ENCODE data around the gene PLEKHM2.

Gene PLEKHM2

DNA sequence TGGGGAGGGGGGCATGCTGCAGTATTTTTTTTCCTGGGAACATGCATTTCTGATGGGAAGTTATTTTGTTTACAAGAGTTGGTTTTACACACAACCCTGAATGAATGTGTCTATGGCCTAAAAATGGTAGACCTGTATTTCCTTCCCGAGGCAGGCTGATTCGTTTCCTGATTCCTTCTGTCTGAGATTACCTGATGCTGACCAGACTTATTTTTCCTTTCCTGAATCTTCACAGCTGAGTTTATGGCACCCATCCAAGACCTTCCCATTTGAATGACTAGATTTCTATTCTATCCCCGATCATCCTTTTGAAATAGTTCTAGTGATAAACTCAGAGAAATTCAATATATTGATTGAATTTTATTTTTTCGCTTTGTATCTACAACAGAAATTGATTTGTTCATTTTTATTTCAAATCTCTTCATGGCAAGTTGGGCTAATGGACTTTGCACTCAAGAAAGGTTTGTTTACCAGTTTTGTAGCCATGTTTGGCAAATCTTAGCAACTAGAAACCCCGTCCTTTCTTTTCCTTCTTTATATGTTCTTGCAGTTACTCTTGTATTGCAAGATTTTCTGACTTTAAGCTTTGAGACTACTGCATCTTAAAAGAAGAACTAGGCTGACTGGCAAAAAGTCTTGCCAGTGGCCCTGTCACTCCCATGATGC is 15.9 kb upstream of the PLEKHM2 start:
- no peaks in the 10 kb centered on the region for H3K9me3 ChIP-seq (ENCODE audit: low read length)
- H3K9ac ChIP-seq (ENCODE audit: low read length) = no peak overlapping the region
- no peaks in the 10 kb centered on the region for H4K20me1 ChIP-seq (ENCODE audit: insufficient read depth, low read length)
- no peak overlapping the region for H3K4me3 ChIP-seq (ENCODE audit: low read depth, low read length, poor library complexity, severe bottlenecking)
- no peaks in the 10 kb centered on the region for H3K36me3 ChIP-seq (ENCODE audit: insufficient read depth, low read length)
- H3K4me2 ChIP-seq (ENCODE audit: low read length) = no peak overlapping the region
- H3K27ac ChIP-seq (ENCODE audit: low read depth, low read length, poor library complexity, severe bottlenecking) = no peak overlapping the region
- H3K9me2 ChIP-seq (ENCODE audit: low read depth, low read length) = no peaks in the 10 kb centered on the region
- no peak overlapping the region for H2AFZ ChIP-seq (ENCODE audit: low read length)
- no peaks in the 10 kb centered on the region for H3K27me3 ChIP-seq (ENCODE audit: insufficient read depth, low read length)
- H3K4me1 ChIP-seq (ENCODE audit: insufficient read depth, low read length, severe bottlenecking) = no peaks in the 10 kb centered on the region
- no peaks in the 10 kb centered on the region for H3F3A ChIP-seq (ENCODE audit: insufficient read depth, low read length)
- H3K79me2 ChIP-seq (ENCODE audit: insufficient read depth, low read length) = no peaks in the 10 kb centered on the region
- TF ChIP-seq EZH2 (IDR thresholded peaks at IDR 0.05; ENCODE audit: borderline replicate concordance, low read length) = no peak
- TF ChIP-seq, protein P1, sequence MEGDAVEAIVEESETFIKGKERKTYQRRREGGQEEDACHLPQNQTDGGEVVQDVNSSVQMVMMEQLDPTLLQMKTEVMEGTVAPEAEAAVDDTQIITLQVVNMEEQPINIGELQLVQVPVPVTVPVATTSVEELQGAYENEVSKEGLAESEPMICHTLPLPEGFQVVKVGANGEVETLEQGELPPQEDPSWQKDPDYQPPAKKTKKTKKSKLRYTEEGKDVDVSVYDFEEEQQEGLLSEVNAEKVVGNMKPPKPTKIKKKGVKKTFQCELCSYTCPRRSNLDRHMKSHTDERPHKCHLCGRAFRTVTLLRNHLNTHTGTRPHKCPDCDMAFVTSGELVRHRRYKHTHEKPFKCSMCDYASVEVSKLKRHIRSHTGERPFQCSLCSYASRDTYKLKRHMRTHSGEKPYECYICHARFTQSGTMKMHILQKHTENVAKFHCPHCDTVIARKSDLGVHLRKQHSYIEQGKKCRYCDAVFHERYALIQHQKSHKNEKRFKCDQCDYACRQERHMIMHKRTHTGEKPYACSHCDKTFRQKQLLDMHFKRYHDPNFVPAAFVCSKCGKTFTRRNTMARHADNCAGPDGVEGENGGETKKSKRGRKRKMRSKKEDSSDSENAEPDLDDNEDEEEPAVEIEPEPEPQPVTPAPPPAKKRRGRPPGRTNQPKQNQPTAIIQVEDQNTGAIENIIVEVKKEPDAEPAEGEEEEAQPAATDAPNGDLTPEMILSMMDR (IDR thresholded peaks at IDR 0.05; ENCODE audit: low read length) = no peak

DNA sequence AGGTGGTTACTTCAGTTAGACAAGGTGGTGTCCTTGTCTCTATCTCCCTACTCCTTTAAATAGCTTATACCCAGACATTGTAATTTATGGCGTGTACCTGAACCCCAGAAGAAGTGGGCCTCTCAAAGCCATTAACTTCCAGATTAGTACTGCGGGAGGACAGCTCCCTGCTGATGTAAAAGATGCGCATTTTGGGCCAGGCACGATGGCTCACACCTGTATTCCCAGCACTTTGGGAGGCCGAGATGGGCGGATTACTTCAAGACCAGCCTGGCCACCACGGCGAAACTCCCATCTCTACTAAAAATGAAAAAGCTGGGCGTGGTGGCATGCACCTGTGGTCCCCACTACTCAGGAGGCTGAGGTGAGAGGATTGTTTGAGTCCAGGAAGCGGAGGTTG is 15.0 kb upstream of the PLEKHM2 start:
- no peak overlapping the region for H3K4me2 ChIP-seq (ENCODE audit: low read length)
- no peaks in the 10 kb centered on the region for H3F3A ChIP-seq (ENCODE audit: insufficient read depth, low read length)
- no peaks in the 10 kb centered on the region for H3K9me3 ChIP-seq (ENCODE audit: low read length)
- H3K9me2 ChIP-seq (ENCODE audit: low read depth, low read length) = no peaks in the 10 kb centered on the region
- no peak overlapping the region for H3K27ac ChIP-seq (ENCODE audit: low read depth, low read length, poor library complexity, severe bottlenecking)
- H2AFZ ChIP-seq (ENCODE audit: low read length) = no peak overlapping the region
- H3K9ac ChIP-seq (ENCODE audit: low read length) = no peak overlapping the region
- H4K20me1 ChIP-seq (ENCODE audit: insufficient read depth, low read length) = no peaks in the 10 kb centered on the region
- no peaks in the 10 kb centered on the region for H3K27me3 ChIP-seq (ENCODE audit: insufficient read depth, low read length)
- no peaks in the 10 kb centered on the region for H3K36me3 ChIP-seq (ENCODE audit: insufficient read depth, low read length)
- peaks cover 2% of the 10 kb centered on the region for H3K4me1 ChIP-seq (ENCODE audit: insufficient read depth, low read length, severe bottlenecking)
- no peaks in the 10 kb centered on the region for H3K79me2 ChIP-seq (ENCODE audit: insufficient read depth, low read length)
- H3K4me3 ChIP-seq (ENCODE audit: low read depth, low read length, poor library complexity, severe bottlenecking) = no peak overlapping the region
- TF ChIP-seq, protein P1 (IDR thresholded peaks at IDR 0.05; ENCODE audit: low read length) = no peak
- no peak for TF ChIP-seq EZH2 (IDR thresholded peaks at IDR 0.05; ENCODE audit: borderline replicate concordance, low read length)

DNA sequence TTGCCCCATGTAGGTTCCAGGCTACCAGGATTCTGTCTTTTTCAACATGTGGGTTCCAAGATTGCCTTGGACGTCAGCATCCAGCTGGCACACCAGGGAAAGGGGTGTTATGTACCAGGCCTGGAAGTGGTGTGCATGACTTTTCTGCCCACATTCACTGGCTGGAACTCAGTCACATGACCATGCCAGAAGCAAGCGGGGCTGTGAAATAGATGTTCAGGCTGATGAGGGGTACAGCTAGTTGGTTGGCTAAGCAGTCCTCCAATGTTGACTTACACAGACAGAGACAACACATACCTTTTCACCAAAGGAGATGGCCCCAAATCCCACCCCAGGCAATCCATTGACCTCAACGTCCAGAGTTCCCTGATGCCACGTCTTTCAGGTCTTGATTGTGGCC is 14.3 kb upstream of the PLEKHM2 start:
- H3K9me2 ChIP-seq (ENCODE audit: low read depth, low read length) = no peaks in the 10 kb centered on the region
- H3K27ac ChIP-seq (ENCODE audit: low read depth, low read length, poor library complexity, severe bottlenecking) = no peak overlapping the region
- H3K79me2 ChIP-seq (ENCODE audit: insufficient read depth, low read length) = no peaks in the 10 kb centered on the region
- H2AFZ ChIP-seq (ENCODE audit: low read length) = no peak overlapping the region
- TF ChIP-seq EZH2 (IDR thresholded peaks at IDR 0.05; ENCODE audit: borderline replicate concordance, low read length) = no peak
- TF ChIP-seq, protein P1 (IDR thresholded peaks at IDR 0.05; ENCODE audit: low read length) = no peak
- no peaks in the 10 kb centered on the region for H4K20me1 ChIP-seq (ENCODE audit: insufficient read depth, low read length)
- no peak overlapping the region for H3K9ac ChIP-seq (ENCODE audit: low read length)
- H3K36me3 ChIP-seq (ENCODE audit: insufficient read depth, low read length) = no peaks in the 10 kb centered on the region
- no peaks in the 10 kb centered on the region for H3K9me3 ChIP-seq (ENCODE audit: low read length)
- H3K4me3 ChIP-seq (ENCODE audit: low read depth, low read length, poor library complexity, severe bottlenecking) = no peak overlapping the region
- no peak overlapping the region for H3K4me2 ChIP-seq (ENCODE audit: low read length)
- no peaks in the 10 kb centered on the region for H3K27me3 ChIP-seq (ENCODE audit: insufficient read depth, low read length)
- H3K4me1 ChIP-seq (ENCODE audit: insufficient read depth, low read length, severe bottlenecking) = peaks cover 3% of the 10 kb centered on the region
- no peaks in the 10 kb centered on the region for H3F3A ChIP-seq (ENCODE audit: insufficient read depth, low read length)

Measured in OCI-LY1 (cell line).